HG03066 (cell line): ENCODE data around the gene PCSK6.
"Not testable (repeated sequence)": the region's sequence is repeated elsewhere in the genome, so short reads cannot be mapped to it uniquely, and the experiment has no call there.

Source experiments
- ATAC-seq: cut with Tn5 transposase; IDR thresholded peaks from one replicate; pipeline ENCODE4 v1.9.1; 2021; ENCODE audit warnings: low read depth; ENCODE audit not compliant: unreplicated experiment

Gene PCSK6

GRCh38 chr15:101437209-101437608 lies 52.3 kb downstream of the PCSK6 start:
- ATAC-seq = no peak

- ATAC-seq = no peak
Measured at GRCh38 chr15:101436526-101436925, 53.0 kb downstream of the PCSK6 start.

- ATAC-seq = no peak
Measured at GRCh38 chr15:101435761-101436160, 53.7 kb downstream of the PCSK6 start.

DNA sequence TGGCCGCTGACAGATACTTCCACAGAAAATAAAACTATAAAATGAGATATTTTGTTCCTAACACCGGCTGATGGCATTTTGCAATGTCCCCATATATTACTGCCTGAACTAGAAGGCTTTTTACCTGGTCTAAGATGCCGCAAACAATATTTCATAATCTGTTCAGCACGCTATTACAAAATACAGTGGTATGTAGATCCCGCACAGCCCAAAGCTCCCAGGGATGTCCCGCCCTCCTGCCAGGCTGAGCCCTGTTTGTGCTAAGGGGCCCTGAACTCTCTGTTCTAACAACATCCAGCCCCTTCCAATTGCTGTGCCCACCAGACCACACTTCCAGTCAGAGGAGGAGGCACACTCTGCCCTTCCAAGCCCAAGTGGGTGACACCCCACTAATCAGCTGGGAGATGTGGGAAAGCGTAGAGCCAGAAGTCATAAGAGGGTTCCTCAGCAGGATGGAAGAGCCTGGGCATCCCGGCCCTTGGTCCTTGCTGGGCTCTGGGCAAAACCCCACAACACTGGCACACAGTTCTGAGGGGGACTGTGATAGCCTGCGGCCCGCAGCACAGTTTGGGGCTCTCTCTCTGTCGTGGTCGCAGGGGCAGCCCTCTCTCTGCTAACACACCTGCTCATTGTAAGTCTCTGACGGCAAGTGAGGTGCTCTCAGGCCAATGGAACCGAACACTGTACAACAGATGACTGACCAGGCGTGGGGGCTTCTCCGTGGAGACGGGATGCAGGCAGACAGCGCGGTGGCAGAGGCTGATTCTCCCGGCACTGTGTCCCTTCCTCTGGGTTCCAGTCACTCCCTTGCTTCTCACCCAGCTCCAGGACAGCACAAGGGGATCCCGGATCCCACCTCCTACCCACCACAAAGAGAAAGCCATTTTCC lies 55.2 kb downstream of the PCSK6 start:
- ATAC-seq = no peak

- no peak for ATAC-seq
Measured at GRCh38 chr15:101433396-101433795, 56.1 kb downstream of the PCSK6 start.

DNA sequence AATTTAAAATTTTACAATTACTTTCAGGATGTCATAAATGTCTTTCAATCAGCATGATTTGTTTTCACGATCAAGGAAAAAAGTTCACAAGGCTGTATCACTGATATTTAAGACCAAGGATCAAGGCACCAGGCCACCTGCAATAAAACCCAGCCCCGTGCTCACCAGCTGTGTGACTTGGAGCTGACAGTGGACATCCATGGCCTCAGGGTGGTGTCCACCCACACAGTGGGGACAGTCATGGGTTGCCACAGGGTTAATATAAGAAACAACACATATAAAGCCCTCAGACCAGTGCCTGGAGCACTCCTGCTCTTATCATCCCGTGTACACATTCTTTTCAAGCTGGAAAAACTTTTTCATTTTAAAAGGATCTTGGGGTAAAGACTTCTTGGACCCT lies 56.5 kb downstream of the PCSK6 start:
- ATAC-seq = no peak

DNA sequence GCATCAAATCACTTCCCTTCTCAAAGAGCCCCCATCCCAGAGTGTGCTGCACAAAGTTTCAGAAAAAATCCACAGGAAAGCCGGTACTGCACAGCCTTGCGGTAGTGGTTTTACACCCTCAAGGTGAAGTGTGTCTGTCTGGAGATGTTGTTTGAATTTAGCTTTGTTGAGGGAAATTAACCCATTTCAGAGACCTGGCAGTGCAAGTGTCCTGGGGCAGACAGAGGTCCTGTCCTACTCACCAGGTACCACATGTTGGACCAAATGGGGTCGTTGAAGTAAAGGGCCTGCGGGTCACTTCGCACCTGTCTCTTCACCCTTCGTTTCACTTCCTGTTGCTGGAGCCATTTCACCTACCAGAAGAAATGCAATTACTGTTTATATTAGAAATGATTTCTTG lies 57.8 kb downstream of the PCSK6 start:
- no peak for ATAC-seq

- ATAC-seq = no peak
Measured at GRCh38 chr15:101431301-101431700, 58.2 kb downstream of the PCSK6 start.

DNA sequence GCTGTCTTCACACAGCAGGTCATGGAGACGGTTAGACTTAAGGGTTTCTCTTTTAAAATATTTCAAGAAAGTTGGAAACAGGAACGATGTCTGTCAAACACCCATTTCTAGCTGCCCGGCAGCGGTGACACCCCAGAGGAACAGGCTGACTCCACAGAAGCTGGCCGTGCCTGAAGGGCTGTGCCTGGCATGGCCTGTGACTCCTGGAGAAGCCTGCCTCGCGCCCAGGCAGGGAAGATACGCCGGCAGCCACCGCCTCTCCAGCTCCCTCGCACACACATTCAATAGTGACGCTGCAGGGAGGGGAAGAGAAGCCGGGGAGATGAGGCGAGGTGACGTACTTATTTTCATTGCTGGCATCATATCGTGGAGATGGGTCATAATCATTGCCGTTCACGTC lies 59.9 kb downstream of the PCSK6 start:
- no peak for ATAC-seq

GRCh38 chr15:101429191-101429590 lies 60.3 kb downstream of the PCSK6 start:
- no peak for ATAC-seq

DNA sequence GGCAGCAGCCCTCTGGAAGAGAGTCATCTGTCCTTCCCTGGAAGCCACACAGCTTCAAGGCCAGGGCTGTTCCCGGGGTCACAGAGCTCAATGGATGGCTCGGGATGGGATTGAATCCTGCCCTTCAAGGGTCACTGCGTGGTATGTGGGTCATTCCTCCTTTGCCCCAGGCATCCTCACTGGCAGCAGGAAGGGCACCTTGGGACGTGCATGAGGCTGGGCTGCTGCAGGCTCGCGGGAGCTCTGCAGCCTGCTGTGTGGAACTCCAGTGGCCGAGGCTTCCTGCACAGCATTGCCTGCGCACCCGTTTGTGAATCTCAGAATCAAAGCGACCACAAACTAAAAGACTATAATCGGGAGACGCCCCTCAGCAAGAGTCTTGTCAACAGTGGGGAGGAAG lies 60.7 kb downstream of the PCSK6 start:
- no peak for ATAC-seq

DNA sequence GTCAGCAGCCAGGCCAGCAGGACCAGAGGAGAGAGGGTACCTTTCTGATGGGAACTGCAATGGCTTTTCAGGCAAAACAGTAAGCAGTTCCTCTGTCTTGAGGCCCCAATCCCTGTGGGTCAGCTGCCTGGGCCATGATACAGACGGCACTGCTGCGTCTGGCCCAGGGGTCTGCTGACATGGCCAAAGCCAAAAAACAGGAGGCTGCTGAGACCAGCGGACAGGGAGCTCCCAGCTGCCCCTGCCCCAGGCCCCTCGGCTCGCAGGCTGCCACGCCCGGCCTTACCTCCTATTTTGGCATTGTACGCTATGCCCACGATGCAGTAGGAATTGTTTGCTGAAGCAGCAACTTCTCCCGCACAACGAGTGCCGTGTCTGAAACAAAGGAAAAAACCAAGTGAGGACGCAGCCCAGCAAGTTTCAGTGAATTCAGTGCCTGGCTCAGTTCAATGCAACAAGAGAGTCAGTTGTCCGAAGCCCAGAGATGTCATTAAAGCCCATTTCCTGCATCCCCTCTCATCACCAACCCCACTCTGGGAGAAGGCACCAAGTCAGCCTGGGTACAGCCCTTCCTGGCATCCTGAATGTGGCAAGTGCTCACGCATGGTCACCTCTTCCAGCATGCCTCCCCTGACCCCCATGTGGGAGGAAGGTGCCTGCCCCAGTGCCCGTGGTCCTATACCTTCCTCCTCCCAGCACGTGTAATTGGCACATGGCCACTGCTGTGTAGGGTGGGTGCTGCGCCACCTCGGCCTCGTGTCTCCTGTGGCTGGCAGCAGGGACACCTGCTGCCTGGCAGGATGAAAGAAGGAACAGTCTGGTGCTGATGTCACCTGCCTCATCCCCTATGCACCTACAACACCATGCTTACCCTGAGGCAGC lies 61.7 kb downstream of the PCSK6 start:
- ATAC-seq = no peak

GRCh38 chr15:101426761-101427333 lies 62.7 kb downstream of the PCSK6 start:
- ATAC-seq = no peak

DNA sequence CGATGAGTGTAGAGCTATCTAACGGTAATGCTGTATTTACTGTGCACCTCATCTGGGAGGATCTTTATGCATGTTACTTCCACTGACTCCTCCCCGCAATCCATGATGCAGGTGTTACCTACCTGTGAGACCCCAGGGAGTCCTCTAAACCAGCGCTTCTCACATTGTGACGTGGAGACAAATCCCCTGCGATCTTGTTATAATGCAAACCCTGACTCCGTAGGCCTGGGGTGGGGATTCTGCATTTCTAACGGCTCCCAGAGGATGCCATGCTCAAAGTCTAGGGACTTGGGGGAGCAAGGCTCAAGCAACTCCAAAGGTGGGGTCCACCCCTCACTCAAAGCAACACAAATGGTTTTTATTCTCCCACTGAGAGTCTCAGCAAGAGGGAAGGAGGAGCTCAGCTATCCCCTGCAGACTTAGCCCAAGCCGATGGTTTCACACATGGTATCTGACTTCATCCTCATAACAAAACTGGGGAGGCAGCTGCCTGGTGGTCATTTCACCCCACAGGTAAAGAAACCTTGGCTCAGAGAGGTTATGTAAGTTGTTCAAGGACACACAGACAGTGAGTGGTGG lies 63.6 kb downstream of the PCSK6 start:
- no peak for ATAC-seq

DNA sequence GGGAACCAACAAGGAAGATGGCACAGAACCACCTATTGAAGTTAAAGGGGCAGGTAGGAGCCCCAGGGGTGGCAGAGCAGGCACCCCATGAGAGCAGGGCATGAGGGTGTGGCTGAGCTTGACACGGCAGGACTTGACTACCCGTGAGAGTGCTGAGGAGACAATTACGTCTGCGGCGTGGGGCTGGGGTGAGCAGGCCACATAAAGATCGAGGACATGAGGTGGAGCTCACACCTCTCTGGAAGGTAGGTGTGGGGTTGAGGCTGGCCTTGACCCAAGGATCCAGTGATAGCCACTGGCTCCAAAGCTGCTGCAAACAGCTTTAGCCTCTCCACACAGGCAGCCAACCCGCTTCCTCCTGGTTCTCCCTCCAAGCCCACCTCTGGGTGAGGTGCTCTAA lies 64.5 kb downstream of the PCSK6 start:
- ATAC-seq = no peak

DNA sequence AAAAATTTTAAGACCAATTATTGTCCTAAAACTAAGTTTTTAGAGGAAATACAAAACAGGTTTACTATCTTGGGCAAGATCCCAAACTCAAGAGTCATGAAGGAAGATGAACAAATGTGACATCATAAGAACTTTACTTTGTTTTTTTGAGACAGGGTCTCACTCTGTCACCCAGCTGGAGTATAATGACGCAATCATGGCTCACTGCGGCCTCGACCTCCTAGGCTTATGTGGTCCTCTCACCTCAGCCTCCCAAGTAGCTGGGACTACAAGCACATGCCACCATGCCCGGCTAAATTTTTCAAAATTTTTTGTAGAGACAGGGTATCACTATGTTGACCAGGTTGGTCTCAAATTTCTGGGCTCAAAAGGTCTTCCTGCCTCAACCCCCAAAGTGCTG lies 69.3 kb downstream of the PCSK6 start:
- ATAC-seq = no peak

GRCh38 chr15:101416475-101416874 lies 73.0 kb downstream of the PCSK6 start:
- not testable (repeated sequence) for ATAC-seq

- no peak for ATAC-seq
Measured at GRCh38 chr15:101413239-101413638, 76.3 kb downstream of the PCSK6 start.

GRCh38 chr15:101411581-101411980 lies 77.9 kb downstream of the PCSK6 start:
- ATAC-seq = no peak

- ATAC-seq = no peak
Measured at GRCh38 chr15:101411085-101411484, 78.4 kb downstream of the PCSK6 start.

- no peak for ATAC-seq
Measured at GRCh38 chr15:101410612-101411011, 78.9 kb downstream of the PCSK6 start.
